ENCODE results near the gene CDCA8. TPM values are rescaled to one million over a fixed set of nuclear protein-coding genes. Genes with fewer than 3 reads are reported as not detected.

The CDCA8 gene
- 0.43 and 0.68 TPM in 2 replicates for total RNA-seq

DNA sequence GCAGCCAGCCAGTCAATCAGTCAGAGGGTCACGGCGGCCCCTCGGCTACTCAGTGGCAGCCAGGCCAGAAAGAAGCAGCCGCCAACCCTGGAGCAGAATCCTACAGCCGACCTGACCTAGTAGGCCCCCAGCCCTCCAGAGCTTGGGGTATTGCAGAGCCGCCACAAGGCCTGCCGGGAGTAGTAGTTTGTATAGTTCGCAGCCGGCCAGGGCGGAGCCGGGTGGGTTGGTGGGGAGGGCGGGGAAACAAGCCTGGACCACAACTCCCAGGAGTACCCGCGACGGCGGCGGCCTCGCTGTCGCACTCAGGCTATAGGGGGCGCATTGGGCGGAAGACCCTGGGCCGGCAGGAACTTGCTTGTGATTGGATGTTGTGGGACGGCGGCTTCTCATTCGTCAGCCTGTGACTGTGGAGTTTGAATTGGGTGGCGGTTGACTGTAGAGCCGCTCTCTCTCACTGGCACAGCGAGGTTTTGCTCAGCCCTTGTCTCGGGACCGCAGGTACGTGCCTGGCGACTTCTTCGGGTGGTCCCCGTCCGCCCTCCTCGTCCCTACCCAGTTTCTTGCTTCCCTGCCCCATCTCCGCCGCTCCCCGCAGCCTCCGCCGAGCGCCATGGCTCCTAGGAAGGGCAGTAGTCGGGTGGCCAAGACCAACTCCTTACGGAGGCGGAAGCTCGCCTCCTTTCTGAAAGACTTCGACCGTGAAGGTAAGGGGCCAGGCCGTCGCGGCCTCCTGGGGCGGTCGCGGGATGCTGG lies at the start of gene CDCA8:
Gene CDCA8 (plus strand): TSS at position 439 of the 756 bp plus-strand sequence. CDS start 175 bp downstream, at position 614.

Other genes with a start within 250 kb of the CDCA8 start
- 25.3 and 57.6 TPM in 2 replicates for gene ZC3H12A, start 217.9 kb upstream of the CDCA8 start, total RNA-seq
- gene MEAF6, start 177.8 kb upstream of the CDCA8 start, total RNA-seq = 43.7 and 49.7 TPM in 2 replicates
- gene SNIP1, start 138.2 kb upstream of the CDCA8 start, total RNA-seq = 14.7 and 17.4 TPM in 2 replicates
- gene DNALI1, start 135.6 kb upstream of the CDCA8 start, total RNA-seq = under 0.01 and 0.43 TPM in 2 replicates
- 96.2 and 116 TPM in 2 replicates for gene GNL2, start 96.6 kb upstream of the CDCA8 start, total RNA-seq
- not detected in 2 replicates for gene RSPO1, start 57.6 kb upstream of the CDCA8 start, total RNA-seq
- gene EPHA10, start 72.6 kb downstream of the CDCA8 start, total RNA-seq = 0.14 TPM in 1 of 2 replicates, not detected in the other
- gene MANEAL, start 101.3 kb downstream of the CDCA8 start, total RNA-seq = 0.68 and 1.6 TPM in 2 replicates
- 18.6 and 21.2 TPM in 2 replicates for gene C1orf122, start 115.3 kb downstream of the CDCA8 start, total RNA-seq
- gene YRDC, start 115.7 kb downstream of the CDCA8 start, total RNA-seq = 41.5 and 60.8 TPM in 2 replicates
- gene MTF1, start 167.1 kb downstream of the CDCA8 start, total RNA-seq = 7.2 and 13.0 TPM in 2 replicates